HepG2 (cell line): Measurements from ENCODE around the gene DHH. TPM values are rescaled to one million over a fixed set of nuclear protein-coding genes. Genes with fewer than 3 reads are reported as not detected.

Experiments used
- HDAC2 ChIP-seq: sonication (generic); formaldehyde crosslinking; IDR thresholded peaks from 2 replicates; pipeline ENCODE4 v1.4.0; 2020; ENCODE audit warnings: missing genetic modification reagents
- IKZF4 ChIP-seq: sonication (generic); formaldehyde crosslinking; IDR thresholded peaks from 2 replicates; pipeline ENCODE4 v1.5.1; 2020; ENCODE audit warnings: borderline replicate concordance, mild to moderate bottlenecking, low read depth, missing genetic modification reagents; ENCODE audit errors: not compliant biosample characterization
- LRRFIP1 ChIP-seq: sonication (generic); formaldehyde crosslinking; conservative IDR thresholded peaks from 2 replicates; pipeline ENCODE4 v1.4.0; 2020; ENCODE audit warnings: missing genetic modification reagents
- MNT ChIP-seq: fragments of 450-650 bp; IDR thresholded peaks from 2 replicates; pipeline ENCODE4 v1.6.1; 2016
- NCOA2 ChIP-seq: sonication (generic); formaldehyde crosslinking; IDR thresholded peaks from 2 replicates; pipeline ENCODE4 v1.8.0; 2022; ENCODE audit warnings: inconsistent platforms
- NR1H2 ChIP-seq: sonication (generic); formaldehyde crosslinking; IDR thresholded peaks from 2 replicates; pipeline ENCODE4 v1.8.1; 2022; ENCODE audit warnings: low read depth, missing genetic modification reagents, borderline replicate concordance
- NR3C1 ChIP-seq: sonication (generic); formaldehyde crosslinking; IDR thresholded peaks from 2 replicates; pipeline ENCODE4 v1.4.0; 2020; ENCODE audit warnings: missing genetic modification reagents
- PBX3 ChIP-seq: sonication (generic); formaldehyde crosslinking; IDR thresholded peaks from 2 replicates; pipeline ENCODE4 v1.8.1; 2023; ENCODE audit warnings: missing genetic modification reagents, inconsistent platforms, borderline replicate concordance
- PHF5A ChIP-seq: IDR thresholded peaks from one replicate; pipeline ENCODE4 v1.6.1; 2018; ENCODE audit warnings: low read depth, missing genetic modification reagents; ENCODE audit not compliant: unreplicated experiment
- SOX6 ChIP-seq, 2 experiments: fragments of 450-650 bp in 1 of 2; sonication (generic) in 1 of 2; formaldehyde crosslinking in 1 of 2; IDR thresholded peaks; 2 replicates each; pipeline versions ENCODE4 v1.4.0 to v1.6.1; 2017 to 2020; ENCODE audit warnings: antibody characterized with exemption in 1 of 2, mild to moderate bottlenecking in 1 of 2, missing genetic modification reagents in 1 of 2
- WIZ ChIP-seq: sonication (generic); formaldehyde crosslinking; IDR thresholded peaks from 2 replicates; pipeline ENCODE4 v1.5.1; 2020; ENCODE audit warnings: mild to moderate bottlenecking, missing genetic modification reagents
- ZNF12 ChIP-seq: sonication (generic); formaldehyde crosslinking; IDR thresholded peaks from 2 replicates; pipeline ENCODE4 v1.5.0; 2020; ENCODE audit warnings: missing genetic modification reagents
- ZNF121 ChIP-seq: sonication (generic); formaldehyde crosslinking; IDR thresholded peaks from 2 replicates; pipeline ENCODE4 v1.5.0; 2020; ENCODE audit warnings: mild to moderate bottlenecking, missing genetic modification reagents
- ZNF431 ChIP-seq: sonication (generic); formaldehyde crosslinking; IDR thresholded peaks from 2 replicates; pipeline ENCODE4 v1.9.0; 2022; ENCODE audit warnings: missing genetic modification reagents, low read depth, mild to moderate bottlenecking, borderline replicate concordance
- ZNF580 ChIP-seq: IDR thresholded peaks from 2 replicates; pipeline ENCODE4 v1.6.1; 2016; ENCODE audit warnings: low read depth, borderline replicate concordance
- ZNF639 ChIP-seq: conservative IDR thresholded peaks from 2 replicates; pipeline ENCODE4 v1.6.1; 2018; ENCODE audit warnings: missing genetic modification reagents
- ZNF670 ChIP-seq: sonication (generic); formaldehyde crosslinking; IDR thresholded peaks from 2 replicates; pipeline ENCODE4 v1.8.0; 2022; ENCODE audit warnings: mild to moderate bottlenecking, missing genetic modification reagents, borderline replicate concordance
- ZNF883 ChIP-seq: sonication (generic); formaldehyde crosslinking; IDR thresholded peaks from 2 replicates; pipeline ENCODE4 v1.5.1; 2020; ENCODE audit warnings: mild to moderate bottlenecking, missing genetic modification reagents; ENCODE audit errors: not compliant biosample characterization
- polyA plus RNA-seq, 8 experiments: library from polyadenylated mRNA; depleted of rRNA in 3 of 8; stranded (reverse) in 7 of 8; unstranded in 1 of 8; fragments of >200 nt; fragmentation: Illumina TruSeq in 4 of 8; extraction: Trizol in 4 of 8; gene quantifications; 2 replicates each; pipeline versions ENCODE4 v1.2.1 to v1.2.3, GENCODE V29; 2011 to 2016; ENCODE audit warnings: low read depth in 4 of 8, missing spikeins in 1 of 8, mixed read lengths in 1 of 8; ENCODE audit not compliant: insufficient read depth in 1 of 8
- total RNA-seq, 5 experiments: library from RNA; depleted of rRNA; stranded (reverse); fragments of >200 nt; fragmentation: Illumina TruSeq; extraction: Trizol; gene quantifications; 2 replicates each; pipeline ENCODE4 v1.2.3, GENCODE V29; 2016; ENCODE audit warnings: low read depth in 1 of 5

Gene DHH
- total and polyA plus RNA-seq, 2 of the 13 experiments (the other 11 are each of a cell fraction or from before 2014, with no cell fraction given) = not detected

- TF ChIP-seq ZNF883 (peak; percentile 91), HDAC2 (CRISPR knock-in tag) (peak; percentile 61), ZNF670 (peak; percentile 94), LRRFIP1 (CRISPR knock-in tag) (no peak), IKZF4 (no peak), MNT (peak; percentile 79), NR1H2 (CRISPR knock-in tag) (no peak; the same call in 1 of the 2 replicates), PBX3 (no peak), SOX6 (IDR thresholded peaks at IDR 0.05) (no peak), SOX6 (CRISPR knock-in tag; IDR thresholded peaks at IDR 0.05) (peak; percentile 73), ZNF12 (CRISPR knock-in tag) (peak; percentile 15; the same call in 1 of the 2 replicates), NR3C1 (CRISPR knock-in tag) (no peak), ZNF580 (CRISPR knock-in tag) (peak; percentile 90), WIZ (peak; percentile 55; the same call in 1 of the 2 replicates), ZNF431 (CRISPR knock-in tag) (0 out of 2 replicates have a peak, but pooled peaks have one; percentile 21), ZNF121 (CRISPR knock-in tag) (no peak), PHF5A (peak; percentile 47), NCOA2 (no peak), ZNF639 (CRISPR knock-in tag) (peak; percentile 76; the same call in 1 of the 2 replicates)
Observed at GRCh38 chr12:49060237-49061156, 34.1 kb downstream of the DHH start, which contains the start of gene KMT2D (continued).
